D721Med (cell line): Measurements from ENCODE around the gene OR2T1.

ENCODE experiments used
- DNase-seq: peaks from one replicate; pipeline ENCODE4 v3.0.0; 2011; ENCODE audit warnings: low spot score; ENCODE audit not compliant: insufficient read length
- FAIRE-seq: peaks from 2 replicates; lab custom pipeline; 2011; peaks lifted over from hg19 to GRCh38; lab: Jason Lieb, UNC
- CTCF ChIP-seq: IDR thresholded peaks from 2 replicates; pipeline ENCODE4 v1.5.1; 2012; ENCODE audit warnings: mild to moderate bottlenecking, control low read depth; ENCODE audit not compliant: insufficient read depth; ENCODE audit errors: missing control alignments

The OR2T1 gene

DNA sequence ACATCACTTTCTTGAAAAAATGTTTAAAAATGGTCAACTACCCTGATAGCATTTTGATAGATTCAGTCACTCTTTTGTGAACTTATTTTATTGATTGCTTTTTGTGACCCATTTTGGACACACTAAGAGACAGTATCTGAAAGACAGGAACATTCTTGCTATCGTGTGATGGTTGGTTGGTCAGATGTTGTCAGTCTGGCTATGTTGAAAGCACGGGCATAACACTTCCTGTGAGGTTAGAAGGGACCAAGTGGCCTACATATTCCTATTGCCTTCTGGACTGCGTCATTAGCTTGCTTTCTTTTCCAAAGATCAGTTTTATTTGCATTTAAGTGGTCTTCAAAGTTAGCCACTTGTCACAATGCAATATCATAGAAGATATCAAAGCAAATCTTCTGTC, 25.9 kb upstream of the OR2T1 start:
- FAIRE-seq, result no peak
- DNase-seq, result no peak
- no peak for TF ChIP-seq CTCF

DNA sequence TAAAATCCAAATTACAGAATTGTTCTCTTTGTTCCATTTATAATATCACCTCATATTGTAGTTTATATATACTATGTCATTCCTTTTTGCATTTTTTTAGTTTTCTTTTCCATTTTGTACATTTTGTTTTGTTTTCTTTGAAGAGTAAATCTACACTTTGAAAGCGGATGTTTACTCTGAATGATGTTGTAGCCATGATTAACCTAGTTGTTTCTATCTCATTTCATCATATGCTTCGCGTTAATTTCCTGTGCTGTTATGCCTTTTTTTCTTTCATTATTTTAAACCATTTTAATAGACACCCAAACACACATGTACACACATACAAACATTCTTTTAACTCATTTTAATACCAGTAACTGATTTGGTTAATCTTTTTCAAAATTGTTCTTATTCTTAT, 22.0 kb upstream of the OR2T1 start:
- no peak for FAIRE-seq
- DNase-seq, result no peak
- TF ChIP-seq CTCF, result no peak

- DNase-seq (no peak), FAIRE-seq (no peak)
- no peak for TF ChIP-seq CTCF
Observed at GRCh38 chr1:248388426-248388825, 14.4 kb upstream of the OR2T1 start.

GRCh38 chr1:248393050-248393449, 9.8 kb upstream of the OR2T1 start:
- DNase-seq (no peak), FAIRE-seq (no peak)
- no peak for TF ChIP-seq CTCF

- no peak for DNase-seq
- peak; percentile 99 for FAIRE-seq
- TF ChIP-seq CTCF, result no peak
Observed at GRCh38 chr1:248404024-248404423, 1.2 kb downstream of the OR2T1 start.

- no peak for TF ChIP-seq CTCF
- no peak for DNase-seq
- no peak for FAIRE-seq
Observed at GRCh38 chr1:248406721-248407692, 4.2 kb downstream of the OR2T1 start.

- no peak for TF ChIP-seq CTCF
- no peak for FAIRE-seq
- no peak for DNase-seq
Observed at GRCh38 chr1:248416226-248416625, 13.4 kb downstream of the OR2T1 start.
